ENCODE results near the gene CCDC197. TPM values are rescaled to one million over a fixed set of nuclear protein-coding genes. Genes with fewer than 3 reads are reported as not detected.

The CCDC197 gene
- total RNA-seq, 1 donor from 2014 or later = not detected

- no peaks in the 10 kb centered on the region for H3K9me3 Mint-ChIP-seq
- peak; percentile 78 for DNase-seq
- H3K4me3 Mint-ChIP-seq = no peak overlapping the region
These were observed 8.4 kb downstream of the CCDC197 start for GRCh38 chr14:94005324-94006073.

GRCh38 chr14:94008234-94008633 lies 11.1 kb downstream of the CCDC197 start:
- H3K36me3 Mint-ChIP-seq (ENCODE audit: low read depth) = no peaks in the 10 kb centered on the region
- DNase-seq = no peak
- intact Hi-C loops (cut with micrococcal nuclease) = no loop called here
- H3K4me3 Mint-ChIP-seq = no peak overlapping the region
- H3K9me3 Mint-ChIP-seq = no peaks in the 10 kb centered on the region
- no peak overlapping the region for H3K27ac Mint-ChIP-seq
- H3K4me1 Mint-ChIP-seq = peaks cover 50% of the 10 kb centered on the region
- no peaks in the 10 kb centered on the region for H3K27me3 Mint-ChIP-seq

More at GRCh38 chr14:94005324-94006073, 8.4 kb downstream of the CCDC197 start:
- intact Hi-C loops (cut with micrococcal nuclease) = loop anchor here (1.0 kb wide), 2 partner anchors 41 to 66 kb away; no protein-coding TSS in a partner anchor
- H3K27me3 Mint-ChIP-seq = no peaks in the 10 kb centered on the region
- H3K4me1 Mint-ChIP-seq = peaks cover 44% of the 10 kb centered on the region
- H3K36me3 Mint-ChIP-seq (ENCODE audit: low read depth) = no peaks in the 10 kb centered on the region
- H3K27ac Mint-ChIP-seq = no peak overlapping the region

DNA sequence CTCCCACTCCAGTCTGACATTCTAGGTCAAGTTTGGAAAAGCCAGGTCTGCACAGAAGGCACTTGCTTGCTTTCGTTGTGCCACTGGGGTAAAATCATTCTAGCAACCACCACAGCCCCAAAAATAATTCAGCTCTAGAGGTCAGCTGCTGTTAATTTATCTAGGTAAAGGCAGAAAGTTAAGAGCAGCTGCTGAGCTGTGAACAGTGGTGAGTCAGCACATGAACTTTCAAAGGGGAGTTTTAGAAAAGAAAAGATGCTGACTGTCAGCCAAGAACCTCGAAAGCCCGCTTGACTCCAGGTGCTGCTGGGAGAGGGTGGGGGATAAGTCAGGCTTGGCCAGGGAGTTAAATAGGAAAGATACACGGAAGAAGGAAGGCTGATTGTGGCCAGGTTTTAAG lies 12.7 kb downstream of the CCDC197 start:
- intact Hi-C loops (cut with micrococcal nuclease) = no loop called here
- Mint-ChIP-seq H3K4me3 (peak overlapping the region; percentile 49), H3K36me3 (ENCODE audit: low read depth) (peaks cover 2% of the 10 kb centered on the region), H3K27me3 (no peaks in the 10 kb centered on the region), H3K9me3 (no peaks in the 10 kb centered on the region), H3K4me1 (peaks cover 51% of the 10 kb centered on the region), H3K27ac (peak overlapping the region; percentile 48)
- DNase-seq = no peak

- H3K27me3 Mint-ChIP-seq = no peaks in the 10 kb centered on the region
- no peak overlapping the region for H3K27ac Mint-ChIP-seq
- no peak overlapping the region for H3K4me3 Mint-ChIP-seq
- H3K36me3 Mint-ChIP-seq (ENCODE audit: low read depth) = peaks cover 2% of the 10 kb centered on the region
- peaks cover 48% of the 10 kb centered on the region for H3K4me1 Mint-ChIP-seq
- intact Hi-C loops (cut with micrococcal nuclease) = no loop called here
- no peaks in the 10 kb centered on the region for H3K9me3 Mint-ChIP-seq
- no peak for DNase-seq
These were observed 13.5 kb downstream of the CCDC197 start for GRCh38 chr14:94010625-94011024.

DNA sequence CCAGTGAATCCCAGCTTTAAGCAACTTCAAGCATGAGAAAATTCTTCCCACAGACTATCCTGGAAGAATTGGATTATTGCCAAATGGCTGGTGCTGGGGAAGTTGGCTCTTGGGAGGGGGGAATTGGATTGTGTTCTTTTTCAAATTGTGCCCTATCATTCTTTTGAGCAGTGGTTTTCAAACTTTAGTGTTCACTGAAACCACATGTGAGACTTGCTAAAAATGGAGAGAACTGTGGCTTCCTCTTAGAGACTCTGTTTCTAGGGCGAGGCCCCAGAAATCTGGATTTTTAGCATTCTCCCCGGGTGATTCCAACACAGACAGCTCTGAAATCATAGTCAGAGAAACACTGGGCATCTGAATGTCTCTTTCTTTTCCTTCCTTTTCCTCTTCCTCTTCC lies 14.7 kb downstream of the CCDC197 start:
- intact Hi-C loops (cut with micrococcal nuclease) = loop anchor here (1.0 kb wide), 1 partner anchor 10 kb away; no protein-coding TSS in a partner anchor
- peak overlapping the region; percentile 62 for H3K27ac Mint-ChIP-seq
- H3K4me1 Mint-ChIP-seq = peaks cover 46% of the 10 kb centered on the region
- no peaks in the 10 kb centered on the region for H3K9me3 Mint-ChIP-seq
- H3K4me3 Mint-ChIP-seq = peak overlapping the region; percentile 56
- DNase-seq = peak; percentile 81
- H3K36me3 Mint-ChIP-seq (ENCODE audit: low read depth) = peaks cover 2% of the 10 kb centered on the region
- no peaks in the 10 kb centered on the region for H3K27me3 Mint-ChIP-seq

DNA sequence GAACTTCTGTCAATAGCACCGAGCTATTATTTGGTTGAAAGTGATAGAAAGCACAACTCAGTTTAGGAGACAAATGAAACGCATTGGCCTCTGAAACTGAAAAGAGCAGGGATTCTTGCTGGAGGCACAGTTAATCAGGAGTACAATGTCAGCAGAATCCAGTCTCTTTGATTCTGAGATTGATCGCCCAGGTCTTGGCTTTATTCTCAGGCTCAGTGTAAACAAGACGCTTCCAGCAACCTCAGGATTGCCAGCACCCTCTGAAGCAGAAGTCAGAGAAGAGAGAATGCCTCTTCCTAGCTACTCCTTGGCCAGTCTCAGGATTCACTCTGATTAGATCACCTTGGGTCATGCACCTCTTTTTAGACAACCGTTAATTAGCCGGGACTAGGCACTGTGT lies 17.3 kb downstream of the CCDC197 start:
- no peak overlapping the region for H3K27ac Mint-ChIP-seq
- intact Hi-C loops (cut with micrococcal nuclease) = no loop called here
- no peak for DNase-seq
- no peak overlapping the region for H3K4me3 Mint-ChIP-seq
- H3K36me3 Mint-ChIP-seq (ENCODE audit: low read depth) = peaks cover 2% of the 10 kb centered on the region
- H3K9me3 Mint-ChIP-seq = no peaks in the 10 kb centered on the region
- H3K27me3 Mint-ChIP-seq = peaks cover 10% of the 10 kb centered on the region
- peaks cover 32% of the 10 kb centered on the region for H3K4me1 Mint-ChIP-seq

DNA sequence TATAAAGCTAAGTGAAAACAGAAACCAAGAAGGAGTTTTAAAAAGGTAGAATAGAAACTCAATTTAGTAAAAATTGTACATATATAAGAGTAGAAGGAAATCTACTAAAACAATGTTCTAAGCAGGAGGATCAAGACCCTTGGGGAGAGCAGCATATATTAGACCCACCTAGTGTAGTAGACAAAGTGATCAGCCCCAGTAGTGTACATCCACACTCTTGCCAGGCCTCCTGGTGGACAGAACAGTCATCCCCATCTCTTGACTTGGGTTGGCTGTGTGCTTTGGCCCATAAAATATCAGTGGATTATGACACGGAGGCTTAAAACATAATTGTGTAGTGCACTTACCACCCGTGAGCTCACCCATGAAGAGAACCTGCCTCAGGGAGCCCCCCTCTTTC lies 18.1 kb downstream of the CCDC197 start:
- peaks cover 27% of the 10 kb centered on the region for H3K4me1 Mint-ChIP-seq
- peaks cover 2% of the 10 kb centered on the region for H3K36me3 Mint-ChIP-seq (ENCODE audit: low read depth)
- H3K4me3 Mint-ChIP-seq = no peak overlapping the region
- no peak overlapping the region for H3K27ac Mint-ChIP-seq
- intact Hi-C loops (cut with micrococcal nuclease) = no loop called here
- no peaks in the 10 kb centered on the region for H3K9me3 Mint-ChIP-seq
- H3K27me3 Mint-ChIP-seq = peaks cover 10% of the 10 kb centered on the region
- DNase-seq = no peak

- H3K36me3 Mint-ChIP-seq (ENCODE audit: low read depth) = peaks cover 2% of the 10 kb centered on the region
- no peak for DNase-seq
- intact Hi-C loops (cut with micrococcal nuclease) = no loop called here
- H3K27me3 Mint-ChIP-seq = peaks cover 11% of the 10 kb centered on the region
- peaks cover 27% of the 10 kb centered on the region for H3K4me1 Mint-ChIP-seq
- H3K9me3 Mint-ChIP-seq = no peaks in the 10 kb centered on the region
- H3K27ac Mint-ChIP-seq = no peak overlapping the region
- H3K4me3 Mint-ChIP-seq = no peak overlapping the region
These were observed 19.4 kb downstream of the CCDC197 start for GRCh38 chr14:94016446-94016976.

GRCh38 chr14:94018308-94018707 lies 21.2 kb downstream of the CCDC197 start:
- H3K36me3 Mint-ChIP-seq (ENCODE audit: low read depth) = peaks cover 2% of the 10 kb centered on the region
- intact Hi-C loops (cut with micrococcal nuclease) = no loop called here
- no peaks in the 10 kb centered on the region for H3K9me3 Mint-ChIP-seq
- peaks cover 36% of the 10 kb centered on the region for H3K4me1 Mint-ChIP-seq
- DNase-seq = no peak
- H3K27me3 Mint-ChIP-seq = peaks cover 11% of the 10 kb centered on the region
- H3K27ac Mint-ChIP-seq = no peak overlapping the region
- no peak overlapping the region for H3K4me3 Mint-ChIP-seq

DNA sequence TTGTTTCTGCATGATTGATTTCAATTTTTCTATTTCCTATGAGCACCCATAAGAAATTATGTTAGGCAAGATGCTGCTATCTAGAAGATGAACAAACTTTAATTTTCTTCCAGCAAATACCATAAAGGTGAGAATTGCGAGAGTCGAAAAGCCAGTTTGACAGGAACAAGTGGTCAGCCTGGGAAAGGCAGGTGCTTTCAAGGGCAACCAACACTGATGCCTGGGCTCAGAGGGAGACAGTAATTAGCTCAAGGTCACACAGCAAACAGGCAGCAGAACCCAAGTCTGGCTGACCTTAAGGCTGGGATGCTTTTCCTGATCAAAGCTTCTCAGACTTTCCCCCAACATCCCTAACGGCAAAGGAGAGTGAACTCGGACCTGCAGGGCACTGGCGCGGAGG lies 22.2 kb downstream of the CCDC197 start:
- no peak overlapping the region for H3K27ac Mint-ChIP-seq
- H3K4me1 Mint-ChIP-seq = peaks cover 40% of the 10 kb centered on the region
- intact Hi-C loops (cut with micrococcal nuclease) = no loop called here
- H3K4me3 Mint-ChIP-seq = no peak overlapping the region
- no peaks in the 10 kb centered on the region for H3K36me3 Mint-ChIP-seq (ENCODE audit: low read depth)
- H3K9me3 Mint-ChIP-seq = no peaks in the 10 kb centered on the region
- DNase-seq = no peak
- H3K27me3 Mint-ChIP-seq = peaks cover 11% of the 10 kb centered on the region

DNA sequence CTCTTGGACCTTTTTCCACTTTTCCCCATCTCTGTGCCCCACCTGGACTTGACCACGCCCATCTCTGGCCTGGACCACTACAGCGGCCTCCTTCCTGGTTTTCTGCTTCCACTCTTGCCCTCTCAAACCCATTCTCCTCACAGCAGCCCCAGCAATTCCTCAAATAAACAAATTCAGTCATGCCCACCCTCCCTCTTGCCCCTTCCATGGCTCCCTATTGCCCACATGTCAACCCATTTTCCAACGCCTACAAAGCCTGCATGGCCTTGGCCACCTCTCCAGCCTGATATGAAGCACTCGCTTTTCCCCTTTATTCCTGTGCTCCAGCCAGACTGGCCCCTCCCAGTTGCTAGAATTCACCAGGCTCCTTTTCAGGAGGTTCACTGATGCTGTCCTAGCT lies 23.2 kb downstream of the CCDC197 start:
- Mint-ChIP-seq H3K4me3 (no peak overlapping the region), H3K27ac (peak overlapping the region; percentile 43), H3K27me3 (peaks cover 11% of the 10 kb centered on the region), H3K9me3 (no peaks in the 10 kb centered on the region), H3K4me1 (peaks cover 37% of the 10 kb centered on the region), H3K36me3 (ENCODE audit: low read depth) (no peaks in the 10 kb centered on the region)
- no peak for DNase-seq
- intact Hi-C loops (cut with micrococcal nuclease) = loop anchor here (10.0 kb wide), 1 partner anchor 375 kb away; no protein-coding TSS in a partner anchor

GRCh38 chr14:94021001-94021400 lies 23.9 kb downstream of the CCDC197 start:
- no peaks in the 10 kb centered on the region for H3K9me3 Mint-ChIP-seq
- peak overlapping the region; percentile 40 for H3K4me3 Mint-ChIP-seq
- no peaks in the 10 kb centered on the region for H3K36me3 Mint-ChIP-seq (ENCODE audit: low read depth)
- H3K4me1 Mint-ChIP-seq = peaks cover 41% of the 10 kb centered on the region
- peak overlapping the region; percentile 69 for H3K27ac Mint-ChIP-seq
- intact Hi-C loops (cut with micrococcal nuclease) = loop anchor here (1.0 to 10.0 kb wide), 2 partner anchors 9 to 374 kb away; no protein-coding TSS in a partner anchor
- peaks cover 11% of the 10 kb centered on the region for H3K27me3 Mint-ChIP-seq
- DNase-seq = no peak

DNA sequence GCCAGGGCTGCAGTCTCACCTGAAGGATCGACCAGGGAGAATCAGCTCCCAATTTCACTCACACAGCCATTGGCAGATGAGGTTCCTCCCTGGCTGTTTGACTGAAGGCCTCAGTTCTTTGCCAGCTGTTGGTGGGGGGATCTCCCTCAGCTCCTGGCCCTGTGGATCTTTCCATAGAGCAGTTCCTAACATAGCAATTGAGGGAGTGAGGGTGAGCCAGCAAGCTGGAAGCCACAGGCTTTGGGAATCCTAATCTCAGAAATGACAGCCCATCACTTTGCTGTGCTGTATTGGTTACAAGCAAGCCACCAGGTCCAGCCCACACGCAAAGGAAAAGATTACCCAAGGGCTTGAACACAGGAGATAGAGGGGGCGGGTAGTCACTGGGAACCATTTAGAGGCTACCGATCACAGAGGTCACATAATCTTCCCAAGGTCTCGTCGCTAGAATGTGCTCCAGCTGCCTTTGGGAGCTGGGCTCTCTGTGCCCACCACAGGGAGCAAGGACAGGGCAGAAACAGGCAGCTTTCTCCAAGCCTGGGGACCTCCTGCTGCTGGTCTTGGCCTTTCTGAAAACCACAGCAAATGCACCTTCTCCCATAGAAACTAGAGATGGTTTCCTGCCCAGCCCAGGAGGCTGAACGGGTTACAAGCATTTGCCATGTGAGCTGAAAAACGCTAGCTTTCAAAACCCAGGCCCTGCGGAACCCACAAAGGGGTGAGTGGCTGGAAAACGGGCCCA lies 24.5 kb downstream of the CCDC197 start:
- H3K4me1 Mint-ChIP-seq = peaks cover 42% of the 10 kb centered on the region
- intact Hi-C loops (cut with micrococcal nuclease) = loop anchor here (1.0 to 10.0 kb wide), 2 partner anchors 9 to 373 kb away; no protein-coding TSS in a partner anchor
- peaks cover 11% of the 10 kb centered on the region for H3K27me3 Mint-ChIP-seq
- no peaks in the 10 kb centered on the region for H3K36me3 Mint-ChIP-seq (ENCODE audit: low read depth)
- H3K4me3 Mint-ChIP-seq = peak overlapping the region; percentile 40
- peak; percentile 79 for DNase-seq
- H3K27ac Mint-ChIP-seq = peak overlapping the region; percentile 69
- H3K9me3 Mint-ChIP-seq = no peaks in the 10 kb centered on the region

All from activated CD4-positive, alpha-beta T cell treated with anti-CD3 and anti-CD28 coated beads, Interleukin-2, amount 10 ng/mL, durations not matched to agents 24 days and 14 days (primary cell).